Activated CD4-positive, alpha-beta T cell treated with anti-CD3 and anti-CD28 coated beads, Interleukin-2, amount 10 ng/mL, durations not matched to agents 24 days and 14 days (primary cell): ENCODE results near the gene NLRP11. TPM values are rescaled to one million over a fixed set of nuclear protein-coding genes. Genes with fewer than 3 reads are reported as not detected.
"Not testable (repeated sequence)": the region's sequence is repeated elsewhere in the genome, so short reads cannot be mapped to it uniquely, and the experiment has no call there.

Experiments
- DNase-seq: peaks from one replicate; pipeline ENCODE4 v3.0.0; 2022
- H3K27ac Mint-ChIP-seq: one replicate; pipeline ENCODE4 v1.8.0; 2022; ENCODE audit warnings: mild to moderate bottlenecking, mixed read lengths
- H3K27me3 Mint-ChIP-seq: one replicate; pipeline ENCODE4 v1.8.0; 2022; ENCODE audit warnings: mixed read lengths
- H3K36me3 Mint-ChIP-seq: one replicate; pipeline ENCODE4 v1.8.0; 2022; ENCODE audit warnings: low read depth, mild to moderate bottlenecking, mixed read lengths
- H3K4me1 Mint-ChIP-seq: one replicate; pipeline ENCODE4 v1.8.0; 2021; ENCODE audit warnings: mixed read lengths
- H3K4me3 Mint-ChIP-seq: one replicate; pipeline ENCODE4 v1.8.0; 2022; ENCODE audit warnings: mild to moderate bottlenecking, moderate library complexity, mixed read lengths
- H3K9me3 Mint-ChIP-seq: one replicate; pipeline ENCODE4 v1.8.0; 2021; ENCODE audit warnings: mixed read lengths
- intact Hi-C: fragments of 100-400 bp; cut with micrococcal nuclease; formaldehyde crosslinking; loops from one replicate; pipeline ENCODE4 v1.15.1; 2023
- total RNA-seq: library from RNA; stranded (reverse); gene quantifications from 2 replicates; pipeline ENCODE4 v1.2.3, GENCODE V29; 2022

Gene NLRP11
- total RNA-seq, 1 donor from 2014 or later = not detected

DNA sequence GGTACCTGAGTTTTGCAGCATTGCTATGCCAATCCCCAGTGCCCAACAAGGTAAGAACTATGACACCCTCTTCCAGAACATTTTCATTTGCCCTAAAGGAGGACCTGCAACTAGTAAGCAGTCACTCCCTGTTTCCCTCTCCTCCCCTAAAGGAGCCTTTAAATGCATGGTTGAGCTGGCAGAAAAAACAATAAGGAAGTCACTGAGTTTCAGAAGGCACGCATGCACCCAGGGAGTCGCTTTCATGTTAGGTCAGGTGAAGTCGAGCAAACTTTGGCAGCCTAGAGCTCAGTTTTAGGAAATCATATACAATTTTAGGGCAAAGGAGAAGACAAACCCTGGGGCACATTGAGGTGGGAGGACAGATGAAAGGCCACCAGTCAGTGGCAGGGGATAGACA is 11.8 kb downstream of the NLRP11 start:
- H3K9me3 Mint-ChIP-seq = peaks cover 3% of the 10 kb centered on the region
- no peaks in the 10 kb centered on the region for H3K27me3 Mint-ChIP-seq
- DNase-seq = no peak
- H3K4me3 Mint-ChIP-seq = no peak overlapping the region
- intact Hi-C loops = no loop called here
- H3K27ac Mint-ChIP-seq = no peak overlapping the region
- no peaks in the 10 kb centered on the region for H3K4me1 Mint-ChIP-seq
- no peaks in the 10 kb centered on the region for H3K36me3 Mint-ChIP-seq

GRCh38 chr19:55813906-55814305 is 17.9 kb downstream of the NLRP11 start:
- Mint-ChIP-seq H3K27ac (no peak overlapping the region), H3K27me3 (no peaks in the 10 kb centered on the region), H3K4me3 (no peak overlapping the region), H3K36me3 (no peaks in the 10 kb centered on the region), H3K9me3 (peaks cover 4% of the 10 kb centered on the region), H3K4me1 (no peaks in the 10 kb centered on the region)
- intact Hi-C loops = no loop called here
- DNase-seq = no peak

DNA sequence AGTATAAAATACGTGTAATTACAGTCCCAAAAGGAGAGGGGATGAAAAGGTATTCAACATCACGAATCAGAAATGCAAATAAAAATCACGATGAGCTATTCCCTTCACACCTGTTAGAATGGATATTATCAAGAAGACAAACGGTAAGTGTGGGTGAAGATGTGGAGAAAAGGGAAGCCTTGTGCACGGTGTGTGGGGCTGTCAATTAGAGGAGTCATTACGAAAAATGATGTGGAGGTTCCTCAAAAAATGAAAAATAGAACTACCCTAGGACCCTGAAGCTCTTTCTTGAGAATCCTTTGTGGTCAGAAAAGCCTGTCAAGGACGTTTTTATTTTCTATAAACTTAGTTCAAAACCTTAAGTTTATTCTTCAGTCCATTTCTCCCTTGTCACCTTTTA is 19.4 kb downstream of the NLRP11 start:
- Mint-ChIP-seq H3K4me1 (no peaks in the 10 kb centered on the region), H3K4me3 (no peak overlapping the region), H3K27ac (no peak overlapping the region), H3K27me3 (no peaks in the 10 kb centered on the region), H3K36me3 (no peaks in the 10 kb centered on the region), H3K9me3 (peaks cover 4% of the 10 kb centered on the region)
- intact Hi-C loops = no loop called here
- DNase-seq = no peak

DNA sequence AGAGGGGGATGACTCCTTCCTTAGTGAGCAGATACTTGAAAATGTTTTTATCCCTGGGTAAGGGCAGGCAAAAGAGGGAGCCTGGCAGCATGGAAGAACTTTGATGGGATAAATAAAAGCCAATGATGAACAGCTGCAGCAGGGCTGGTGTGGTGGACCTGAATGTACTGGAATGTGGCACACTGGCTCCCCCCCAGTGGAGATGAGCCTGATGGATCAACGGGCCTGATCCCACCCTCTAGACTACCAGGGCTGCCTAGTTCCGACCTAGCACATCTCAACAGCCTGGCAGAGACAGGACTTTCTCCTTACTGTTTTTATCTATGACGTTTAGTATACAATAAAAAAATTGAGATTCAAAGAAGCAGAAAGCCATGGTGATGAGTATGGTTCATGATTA is 20.5 kb downstream of the NLRP11 start:
- no peak for DNase-seq
- H3K36me3 Mint-ChIP-seq = no peaks in the 10 kb centered on the region
- H3K9me3 Mint-ChIP-seq = peaks cover 11% of the 10 kb centered on the region
- H3K27me3 Mint-ChIP-seq = no peaks in the 10 kb centered on the region
- no peaks in the 10 kb centered on the region for H3K4me1 Mint-ChIP-seq
- intact Hi-C loops = no loop called here
- no peak overlapping the region for H3K27ac Mint-ChIP-seq
- H3K4me3 Mint-ChIP-seq = no peak overlapping the region

DNA sequence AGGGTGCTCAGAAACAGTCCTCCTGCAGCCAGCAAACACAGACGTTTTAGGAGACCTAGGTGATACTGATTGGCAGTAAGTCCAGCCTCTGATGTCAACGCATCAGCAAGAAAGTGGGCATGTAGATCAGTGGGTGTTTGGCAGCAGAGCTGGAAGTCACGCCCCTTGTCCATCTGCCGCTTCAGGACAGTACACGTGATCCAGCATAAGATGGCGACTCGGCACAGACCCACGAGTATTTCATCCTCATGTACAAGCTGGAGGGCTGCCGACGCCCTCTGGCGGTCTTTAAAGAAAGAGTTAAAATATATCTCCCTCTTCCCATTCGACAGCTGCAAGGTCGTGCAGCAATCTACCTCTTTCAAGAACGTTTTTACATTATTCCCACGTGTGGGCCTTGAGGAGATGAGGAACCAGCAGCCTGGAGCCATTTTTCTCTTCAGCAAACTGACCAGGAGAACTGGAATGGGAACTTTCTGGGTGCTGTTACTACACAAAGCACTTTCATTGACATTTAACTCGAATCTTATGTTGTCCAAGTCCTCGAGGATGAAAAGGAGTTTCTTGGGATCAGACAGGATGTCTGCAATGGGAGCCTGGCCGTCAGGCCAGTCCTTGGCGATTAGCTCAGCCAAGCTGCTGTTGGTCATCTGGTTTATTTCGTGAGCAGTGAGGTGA is 22.3 kb downstream of the NLRP11 start:
- no peaks in the 10 kb centered on the region for H3K4me1 Mint-ChIP-seq
- H3K27me3 Mint-ChIP-seq = no peaks in the 10 kb centered on the region
- no peak overlapping the region for H3K27ac Mint-ChIP-seq
- intact Hi-C loops = no loop called here
- H3K36me3 Mint-ChIP-seq = no peaks in the 10 kb centered on the region
- no peak overlapping the region for H3K4me3 Mint-ChIP-seq
- peaks cover 16% of the 10 kb centered on the region for H3K9me3 Mint-ChIP-seq
- peak; percentile 60 for DNase-seq

- H3K4me3 Mint-ChIP-seq = no peak overlapping the region
- no peaks in the 10 kb centered on the region for H3K36me3 Mint-ChIP-seq
- intact Hi-C loops = no loop called here
- H3K4me1 Mint-ChIP-seq = no peaks in the 10 kb centered on the region
- no peak for DNase-seq
- H3K27ac Mint-ChIP-seq = no peak overlapping the region
- no peaks in the 10 kb centered on the region for H3K27me3 Mint-ChIP-seq
- H3K9me3 Mint-ChIP-seq = peaks cover 43% of the 10 kb centered on the region
Observed at GRCh38 chr19:55802281-55802680, 29.5 kb downstream of the NLRP11 start.

- Mint-ChIP-seq H3K36me3 (no peaks in the 10 kb centered on the region), H3K27me3 (no peaks in the 10 kb centered on the region), H3K4me1 (no peaks in the 10 kb centered on the region), H3K4me3 (no peak overlapping the region), H3K27ac (no peak overlapping the region), H3K9me3 (peaks cover 37% of the 10 kb centered on the region)
- DNase-seq = no peak
- intact Hi-C loops = no loop called here
Observed at GRCh38 chr19:55801416-55801815, 30.4 kb downstream of the NLRP11 start.

DNA sequence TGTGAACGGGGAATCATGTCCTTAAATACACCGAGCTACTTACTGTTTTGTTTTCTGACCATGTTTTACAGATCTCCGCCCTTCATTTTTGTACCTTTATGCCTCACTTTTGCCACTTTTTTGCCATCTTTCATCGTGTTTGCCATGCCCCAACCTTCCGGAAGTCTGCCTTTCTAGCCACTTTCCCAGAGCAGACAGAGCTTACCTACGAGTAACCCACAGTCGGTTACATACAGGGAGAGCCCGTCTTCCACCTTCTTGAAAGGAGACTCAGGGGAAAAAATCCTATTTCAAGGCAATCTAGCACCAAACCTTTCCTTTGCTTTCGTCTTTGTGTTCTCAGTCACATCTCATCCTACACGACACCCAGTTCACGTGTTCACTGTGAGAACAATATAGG is 36.8 kb downstream of the NLRP11 start:
- H3K4me3 Mint-ChIP-seq = no peak overlapping the region
- no peaks in the 10 kb centered on the region for H3K27me3 Mint-ChIP-seq
- peaks cover 6% of the 10 kb centered on the region for H3K9me3 Mint-ChIP-seq
- DNase-seq = no peak
- no peaks in the 10 kb centered on the region for H3K4me1 Mint-ChIP-seq
- H3K36me3 Mint-ChIP-seq = no peaks in the 10 kb centered on the region
- intact Hi-C loops = no loop called here
- no peak overlapping the region for H3K27ac Mint-ChIP-seq

- Mint-ChIP-seq H3K27ac (no peak overlapping the region), H3K27me3 (no peaks in the 10 kb centered on the region), H3K4me3 (no peak overlapping the region), H3K9me3 (peaks cover 7% of the 10 kb centered on the region), H3K4me1 (no peaks in the 10 kb centered on the region), H3K36me3 (no peaks in the 10 kb centered on the region)
- intact Hi-C loops = no loop called here
- no peak for DNase-seq
Observed at GRCh38 chr19:55781112-55781511, 50.7 kb downstream of the NLRP11 start.

- no peak overlapping the region for H3K27ac Mint-ChIP-seq
- H3K4me3 Mint-ChIP-seq = no peak overlapping the region
- no peaks in the 10 kb centered on the region for H3K27me3 Mint-ChIP-seq
- peaks cover 11% of the 10 kb centered on the region for H3K9me3 Mint-ChIP-seq
- H3K4me1 Mint-ChIP-seq = no peaks in the 10 kb centered on the region
- intact Hi-C loops = no loop called here
- DNase-seq = no peak
- H3K36me3 Mint-ChIP-seq = no peaks in the 10 kb centered on the region
Observed at GRCh38 chr19:55778331-55778730, 53.5 kb downstream of the NLRP11 start.

GRCh38 chr19:55777528-55777927 is 54.3 kb downstream of the NLRP11 start:
- no peak overlapping the region for H3K27ac Mint-ChIP-seq

DNA sequence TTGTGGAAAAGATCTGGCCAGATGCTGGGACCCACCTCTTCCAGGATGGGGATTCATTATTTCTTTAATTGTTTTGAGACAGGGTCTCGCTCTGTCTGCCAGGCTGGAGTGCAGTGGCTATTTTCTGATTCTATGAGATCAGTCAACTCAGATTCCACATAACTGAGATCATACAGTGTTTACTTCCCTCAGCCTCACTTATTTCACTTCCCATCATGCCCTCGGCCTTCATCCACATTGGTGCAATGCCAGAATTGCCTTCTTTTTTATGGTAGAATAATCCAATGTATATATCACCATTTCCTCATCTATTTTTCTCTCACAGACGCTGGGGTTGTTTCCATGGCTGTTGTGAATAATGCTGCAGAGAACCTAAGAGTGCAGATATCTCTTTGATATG is 62.2 kb downstream of the NLRP11 start:
- H3K36me3 Mint-ChIP-seq, H3K4me1 Mint-ChIP-seq, intact Hi-C loops, H3K27me3 Mint-ChIP-seq, H3K4me3 Mint-ChIP-seq, H3K27ac Mint-ChIP-seq, DNase-seq: not testable (repeated sequence)
- peaks cover 24% of the 10 kb centered on the region for H3K9me3 Mint-ChIP-seq

More at GRCh38 chr19:55777528-55777927, 54.3 kb downstream of the NLRP11 start:
- intact Hi-C loops = no loop called here
- no peaks in the 10 kb centered on the region for H3K27me3 Mint-ChIP-seq
- no peaks in the 10 kb centered on the region for H3K4me1 Mint-ChIP-seq
- H3K36me3 Mint-ChIP-seq = no peaks in the 10 kb centered on the region
- no peak overlapping the region for H3K4me3 Mint-ChIP-seq
- no peak for DNase-seq
- peaks cover 11% of the 10 kb centered on the region for H3K9me3 Mint-ChIP-seq

GRCh38 chr19:55768818-55769217 is 63.0 kb downstream of the NLRP11 start, which contains the start of gene RFPL4AL1:
RFPL4AL1 (plus strand) TSS chr19:55769118; CDS start chr19:55771805, 2,687 bp downstream.
- H3K4me3 Mint-ChIP-seq, DNase-seq, H3K27me3 Mint-ChIP-seq, H3K27ac Mint-ChIP-seq, H3K4me1 Mint-ChIP-seq, H3K36me3 Mint-ChIP-seq, intact Hi-C loops: not testable (repeated sequence)
- peaks cover 22% of the 10 kb centered on the region for H3K9me3 Mint-ChIP-seq

GRCh38 chr19:55766466-55766865 is 65.3 kb downstream of the NLRP11 start:
- H3K27me3 Mint-ChIP-seq = no peaks in the 10 kb centered on the region
- no peak overlapping the region for H3K27ac Mint-ChIP-seq
- DNase-seq = no peak
- H3K9me3 Mint-ChIP-seq = peaks cover 22% of the 10 kb centered on the region
- H3K36me3 Mint-ChIP-seq = no peaks in the 10 kb centered on the region
- no peak overlapping the region for H3K4me3 Mint-ChIP-seq
- H3K4me1 Mint-ChIP-seq = no peaks in the 10 kb centered on the region
- intact Hi-C loops = no loop called here

- H3K27ac Mint-ChIP-seq, DNase-seq, H3K4me1 Mint-ChIP-seq, intact Hi-C loops, H3K27me3 Mint-ChIP-seq, H3K4me3 Mint-ChIP-seq, H3K36me3 Mint-ChIP-seq, H3K9me3 Mint-ChIP-seq: not testable (repeated sequence)
Observed at GRCh38 chr19:55758797-55759196, 73.0 kb downstream of the NLRP11 start, which contains the start of gene RFPL4A. RFPL4A (plus strand) TSS chr19:55759097; CDS start chr19:55761801, 2,704 bp downstream.
